ENCODE data around the gene LIPE.
A peak's percentile ranks its signal among the peaks of the same experiment; 100 is the strongest.

LIPE gene

DNA sequence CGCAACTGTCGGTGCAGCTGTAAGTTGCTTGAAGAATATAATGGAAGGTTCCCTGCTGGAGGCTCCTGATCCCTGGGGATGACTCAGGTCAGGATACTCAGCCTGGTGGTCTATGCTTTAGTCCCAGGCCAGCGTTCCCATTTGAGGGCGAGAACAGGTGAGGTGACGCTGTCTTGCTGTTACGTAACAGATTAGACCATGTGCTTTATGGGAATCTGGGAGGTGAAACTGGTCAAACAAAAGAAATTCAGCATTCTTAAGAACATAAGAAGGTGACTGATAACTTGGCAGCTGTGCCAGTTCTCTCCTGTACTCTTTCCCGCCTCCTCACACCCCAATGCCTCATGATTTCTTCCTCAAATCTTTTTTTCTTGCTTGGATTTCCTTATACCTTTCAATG lies 15.6 kb upstream of the LIPE start, which contains the start of gene CXCL17:
CXCL17 (minus strand) TSS at position 114 of the 400 bp plus-strand sequence. CDS start 114 bp downstream, outside the sequence.
- no peak for DNase-seq

DNA sequence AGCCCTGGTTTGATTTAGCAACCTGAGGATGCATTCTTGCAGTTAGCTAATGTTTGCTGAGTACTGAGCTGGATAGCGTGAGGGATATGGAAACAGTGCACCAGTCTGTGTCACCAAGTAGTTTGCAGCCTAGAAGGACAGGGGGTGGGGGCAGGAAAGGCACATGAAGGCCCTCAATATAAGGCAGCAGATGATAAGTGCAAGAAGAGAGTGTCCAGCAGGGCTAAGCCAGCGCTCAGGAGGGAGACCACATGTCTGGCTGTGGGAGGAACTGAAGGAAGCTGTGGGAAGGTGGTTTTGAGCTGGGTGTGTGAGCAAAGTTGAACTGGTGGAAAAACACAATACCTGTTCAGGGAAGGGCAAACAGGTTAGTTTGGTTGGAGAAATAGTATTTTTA lies 13.9 kb upstream of the LIPE start:
- DNase-seq = no peak

DNA sequence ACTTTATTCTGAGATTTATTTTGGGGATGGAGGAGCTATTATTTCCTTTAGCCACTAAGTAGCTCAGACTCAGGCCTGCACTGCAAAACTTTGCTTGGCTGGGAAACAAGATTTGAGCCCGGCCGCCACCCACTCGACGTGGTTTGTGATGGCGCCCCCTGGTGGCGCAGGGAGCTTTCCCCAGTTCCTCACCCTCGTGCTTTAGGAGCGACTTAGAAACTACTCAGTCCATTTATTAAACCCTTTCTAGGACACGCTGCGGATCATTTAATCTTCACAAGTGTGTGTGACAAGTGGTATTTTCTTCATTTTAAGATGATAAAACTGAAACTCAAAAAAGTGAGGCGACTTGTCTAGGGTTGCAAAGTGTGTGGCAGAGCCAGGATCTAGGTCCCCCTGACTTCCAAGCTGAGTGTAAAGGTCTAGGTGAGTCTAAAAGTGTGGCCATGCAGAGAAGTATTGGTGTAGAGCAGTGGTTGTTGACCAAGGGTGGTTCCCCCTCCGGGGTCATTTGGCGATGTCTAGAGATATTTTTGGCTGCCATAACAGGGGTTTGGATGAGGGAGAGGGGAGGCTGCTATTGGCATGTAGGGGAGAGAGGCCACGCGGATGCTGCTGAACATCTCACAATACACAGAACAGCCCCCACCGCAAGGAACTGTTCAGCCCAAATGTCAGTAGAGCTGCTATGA lies 13.3 kb upstream of the LIPE start:
- DNase-seq = peak; percentile 14

DNA sequence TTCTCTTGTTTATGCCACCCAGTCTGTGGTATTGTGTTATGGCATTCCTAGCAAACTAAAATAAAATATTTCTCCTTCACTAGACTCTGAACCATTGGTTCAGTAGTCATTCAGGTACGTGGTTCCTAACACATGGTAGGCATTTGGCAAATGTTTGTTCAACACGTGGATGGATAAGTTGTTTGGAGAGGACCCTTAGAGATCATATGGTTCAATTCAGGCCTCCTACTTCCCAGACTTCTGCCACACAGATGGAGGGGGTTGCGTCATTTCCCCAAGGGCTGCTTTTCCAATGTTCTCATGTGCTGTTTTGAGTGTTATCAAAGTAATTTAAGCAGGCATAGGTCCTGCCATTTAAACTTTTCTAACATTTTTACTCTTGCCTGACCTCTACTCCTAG lies 8.8 kb upstream of the LIPE start:
- no peak for DNase-seq

- no peak for DNase-seq
Observed at GRCh38 chr19:42435316-42435715, 8.1 kb upstream of the LIPE start.

DNA sequence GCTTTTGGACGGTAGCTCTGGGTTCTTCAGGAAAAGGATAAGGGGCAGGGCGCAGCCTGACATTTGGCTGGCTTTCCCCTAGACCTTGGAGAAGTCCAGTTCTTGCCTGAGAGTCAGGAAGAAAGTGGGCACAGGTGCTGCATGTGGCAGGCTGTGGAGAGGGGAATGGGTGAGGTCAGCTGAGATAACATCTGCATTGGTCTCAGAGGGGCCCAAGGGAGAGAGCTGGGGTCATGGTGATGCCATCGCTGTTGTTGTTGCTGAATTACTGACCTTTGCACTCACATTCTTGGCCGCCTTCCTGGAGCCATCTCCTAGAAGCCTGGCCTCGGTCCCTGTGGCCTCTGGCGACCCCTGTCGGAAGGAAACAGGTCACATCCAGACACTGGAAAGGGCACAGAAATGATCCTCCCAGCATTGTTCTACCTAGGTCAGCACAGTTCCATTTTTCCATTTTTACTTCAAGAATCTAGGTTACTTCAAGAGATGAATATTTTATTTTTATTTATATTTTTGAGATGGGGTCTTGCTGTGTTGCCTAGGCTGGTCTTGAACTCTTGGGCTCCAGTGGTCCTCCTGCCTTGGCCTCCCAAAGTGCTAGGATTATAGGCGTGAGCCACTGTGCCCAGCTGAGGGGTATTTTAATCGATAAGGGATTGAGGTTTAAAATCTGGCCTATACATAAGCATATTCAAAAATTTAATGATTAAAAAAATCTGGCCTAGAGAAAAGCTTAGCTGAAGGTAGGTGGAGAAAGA lies 6.5 kb upstream of the LIPE start:
- DNase-seq = no peak

- no peak for DNase-seq
Observed at GRCh38 chr19:42431486-42431885, 4.3 kb upstream of the LIPE start.

GRCh38 chr19:42428676-42429075 lies 1.5 kb upstream of the LIPE start:
- no peak for DNase-seq

DNA sequence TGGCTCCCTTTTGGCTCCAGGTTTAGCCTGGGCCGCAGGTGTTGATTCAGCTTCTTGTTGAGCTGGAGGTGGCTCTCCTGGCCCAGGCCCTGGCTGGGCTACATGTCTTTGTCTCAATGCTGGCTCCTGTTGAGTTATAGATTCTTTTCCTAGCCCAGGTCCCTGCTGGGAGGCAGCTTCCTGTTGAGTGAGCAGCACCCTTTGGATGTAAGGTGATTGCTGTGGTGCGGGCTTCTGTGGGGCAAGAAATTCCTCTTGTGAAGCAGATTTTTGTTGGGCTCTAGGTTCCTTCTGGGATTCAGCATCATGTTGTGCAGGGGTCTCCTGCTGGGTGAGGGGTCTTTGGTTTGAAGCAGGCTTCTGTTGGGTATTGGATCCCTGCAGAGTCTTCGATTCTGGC lies 545 bp downstream of the LIPE start:
- DNase-seq = no peak

- no peak for DNase-seq
Observed at GRCh38 chr19:42424712-42425131, 2.5 kb downstream of the LIPE start.

DNA sequence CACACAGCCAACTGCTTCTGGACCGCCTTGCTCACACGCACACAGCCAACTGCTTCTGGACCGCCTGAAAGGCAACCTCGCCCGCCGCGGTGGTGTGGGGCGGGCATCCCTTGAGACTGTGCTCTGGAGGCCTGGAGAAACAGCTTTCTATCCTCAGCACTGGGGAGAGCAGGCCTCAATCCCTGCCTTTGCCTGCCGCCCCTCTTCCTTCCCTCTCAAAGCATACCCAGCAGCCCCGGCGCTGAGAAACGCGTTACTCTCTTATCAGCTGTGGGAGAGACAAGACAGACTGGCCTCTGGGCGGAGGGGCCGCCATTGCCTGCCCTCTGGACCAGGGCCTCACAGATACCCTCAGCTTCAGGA lies 2.9 kb downstream of the LIPE start:
- no peak for DNase-seq

- DNase-seq = peak; percentile 77
Observed at GRCh38 chr19:42423462-42424344, 3.5 kb downstream of the LIPE start.

DNA sequence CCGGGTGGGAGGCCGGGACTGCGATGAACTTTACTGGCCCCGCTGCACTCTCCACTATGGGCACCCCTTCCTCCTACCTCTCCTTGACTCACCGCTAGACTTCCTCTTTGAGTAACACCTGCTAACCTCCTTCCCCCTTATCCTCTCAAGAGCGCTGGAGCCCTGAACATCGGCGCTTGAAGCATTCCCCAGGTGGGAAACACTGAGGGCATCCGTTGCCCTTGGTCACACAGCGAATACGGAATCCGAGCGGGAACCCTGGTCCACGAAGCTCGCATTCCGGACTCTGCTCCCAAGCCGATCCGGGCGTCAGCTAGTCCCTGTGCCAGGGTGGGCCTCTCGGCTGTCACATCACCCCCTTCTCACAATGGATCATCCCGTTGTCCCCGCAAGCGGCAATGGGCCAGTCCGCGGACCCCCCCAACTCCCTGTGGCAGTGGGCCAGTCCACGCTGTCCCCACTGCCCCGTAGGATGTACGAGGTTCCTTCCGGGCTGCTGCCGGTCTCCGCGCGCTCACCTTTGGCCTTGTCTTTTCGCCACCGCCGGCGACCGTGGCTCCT lies 4.2 kb downstream of the LIPE start:
- no peak for DNase-seq

- no peak for DNase-seq
Observed at GRCh38 chr19:42422092-42422900, 4.9 kb downstream of the LIPE start.

DNA sequence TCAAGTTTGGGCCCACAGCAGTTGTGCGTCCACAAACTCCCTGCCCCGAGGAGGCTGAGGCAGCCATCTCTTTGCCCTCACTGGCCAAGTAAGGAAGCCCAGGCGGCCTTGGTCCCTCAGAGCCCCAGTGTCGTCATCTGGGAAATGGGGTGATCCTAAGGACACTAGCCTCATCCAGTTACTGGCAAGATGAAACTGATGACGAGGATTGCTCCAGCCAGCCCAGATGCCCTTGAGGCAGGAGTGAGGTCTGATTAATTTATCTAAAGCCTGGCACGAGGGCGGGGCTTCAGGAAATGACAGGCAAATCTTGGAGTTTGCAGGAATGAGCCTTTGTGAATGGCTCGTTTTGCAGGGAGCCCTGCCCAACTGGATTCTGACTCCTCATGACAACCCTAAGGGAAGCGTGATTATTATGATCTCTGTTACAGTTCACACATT lies 5.6 kb downstream of the LIPE start:
- DNase-seq = no peak

GRCh38 chr19:42421101-42421500 lies 6.1 kb downstream of the LIPE start:
- DNase-seq = no peak

GRCh38 chr19:42420055-42420544 lies 7.1 kb downstream of the LIPE start:
- no peak for DNase-seq

GRCh38 chr19:42419309-42419708 lies 7.9 kb downstream of the LIPE start:
- DNase-seq = no peak

- DNase-seq = no peak
Observed at GRCh38 chr19:42412661-42413076, 14.5 kb downstream of the LIPE start.

GRCh38 chr19:42412227-42412626 lies 15.0 kb downstream of the LIPE start:
- no peak for DNase-seq

- DNase-seq = no peak
Observed at GRCh38 chr19:42411581-42412178, 15.5 kb downstream of the LIPE start.

GRCh38 chr19:42410371-42410770 lies 16.8 kb downstream of the LIPE start:
- DNase-seq = no peak

Data from NCI-H774 (cell line).